ENCODE measurements around the gene KIAA0930.

- TF ChIP-seq CTCF (IDR thresholded peaks at IDR 0.05; ENCODE audit: low read length) = no peak
- no peak for TF ChIP-seq EZH2 (IDR thresholded peaks at IDR 0.05; ENCODE audit: borderline replicate concordance, low read length)
These were observed 28.8 kb downstream of the KIAA0930 start for GRCh38 chr22:45211848-45212247.
